ENCODE data around the gene FIGNL2.

FIGNL2 gene

GRCh38 chr12:51883998-51884675 is 35.6 kb upstream of the FIGNL2 start:
- TF ChIP-seq, protein P1, sequence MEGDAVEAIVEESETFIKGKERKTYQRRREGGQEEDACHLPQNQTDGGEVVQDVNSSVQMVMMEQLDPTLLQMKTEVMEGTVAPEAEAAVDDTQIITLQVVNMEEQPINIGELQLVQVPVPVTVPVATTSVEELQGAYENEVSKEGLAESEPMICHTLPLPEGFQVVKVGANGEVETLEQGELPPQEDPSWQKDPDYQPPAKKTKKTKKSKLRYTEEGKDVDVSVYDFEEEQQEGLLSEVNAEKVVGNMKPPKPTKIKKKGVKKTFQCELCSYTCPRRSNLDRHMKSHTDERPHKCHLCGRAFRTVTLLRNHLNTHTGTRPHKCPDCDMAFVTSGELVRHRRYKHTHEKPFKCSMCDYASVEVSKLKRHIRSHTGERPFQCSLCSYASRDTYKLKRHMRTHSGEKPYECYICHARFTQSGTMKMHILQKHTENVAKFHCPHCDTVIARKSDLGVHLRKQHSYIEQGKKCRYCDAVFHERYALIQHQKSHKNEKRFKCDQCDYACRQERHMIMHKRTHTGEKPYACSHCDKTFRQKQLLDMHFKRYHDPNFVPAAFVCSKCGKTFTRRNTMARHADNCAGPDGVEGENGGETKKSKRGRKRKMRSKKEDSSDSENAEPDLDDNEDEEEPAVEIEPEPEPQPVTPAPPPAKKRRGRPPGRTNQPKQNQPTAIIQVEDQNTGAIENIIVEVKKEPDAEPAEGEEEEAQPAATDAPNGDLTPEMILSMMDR (IDR thresholded peaks at IDR 0.05): no peak

GRCh38 chr12:51883295-51883694 is 34.8 kb upstream of the FIGNL2 start:
- TF ChIP-seq, protein P1 (IDR thresholded peaks at IDR 0.05): no peak

GRCh38 chr12:51879102-51879501 is 30.6 kb upstream of the FIGNL2 start:
- TF ChIP-seq, protein P1 (IDR thresholded peaks at IDR 0.05): no peak

- TF ChIP-seq, protein P1 (IDR thresholded peaks at IDR 0.05): no peak
Measured at GRCh38 chr12:51874486-51874885, 26.0 kb upstream of the FIGNL2 start.

DNA sequence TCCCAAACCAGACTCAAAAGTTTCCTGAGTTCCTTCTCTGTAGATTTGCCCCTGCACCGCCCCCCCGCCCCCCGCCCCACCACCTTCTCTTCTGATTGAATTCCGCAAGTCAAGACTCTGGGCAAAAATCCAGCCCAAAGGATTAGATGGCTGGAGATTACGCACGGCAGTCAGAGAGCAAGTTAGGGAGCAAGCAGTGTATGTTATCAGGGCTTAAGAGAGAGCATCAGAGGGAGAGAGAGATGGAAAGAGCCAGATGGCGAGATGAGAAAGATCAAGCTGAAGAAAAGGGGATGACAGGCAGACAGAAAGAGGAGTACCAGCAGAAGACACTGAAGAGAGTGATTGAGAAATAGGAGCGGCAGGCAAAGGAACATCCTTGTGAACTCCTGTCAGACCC is 25.5 kb upstream of the FIGNL2 start:
- TF ChIP-seq, protein P1 (IDR thresholded peaks at IDR 0.05): no peak

DNA sequence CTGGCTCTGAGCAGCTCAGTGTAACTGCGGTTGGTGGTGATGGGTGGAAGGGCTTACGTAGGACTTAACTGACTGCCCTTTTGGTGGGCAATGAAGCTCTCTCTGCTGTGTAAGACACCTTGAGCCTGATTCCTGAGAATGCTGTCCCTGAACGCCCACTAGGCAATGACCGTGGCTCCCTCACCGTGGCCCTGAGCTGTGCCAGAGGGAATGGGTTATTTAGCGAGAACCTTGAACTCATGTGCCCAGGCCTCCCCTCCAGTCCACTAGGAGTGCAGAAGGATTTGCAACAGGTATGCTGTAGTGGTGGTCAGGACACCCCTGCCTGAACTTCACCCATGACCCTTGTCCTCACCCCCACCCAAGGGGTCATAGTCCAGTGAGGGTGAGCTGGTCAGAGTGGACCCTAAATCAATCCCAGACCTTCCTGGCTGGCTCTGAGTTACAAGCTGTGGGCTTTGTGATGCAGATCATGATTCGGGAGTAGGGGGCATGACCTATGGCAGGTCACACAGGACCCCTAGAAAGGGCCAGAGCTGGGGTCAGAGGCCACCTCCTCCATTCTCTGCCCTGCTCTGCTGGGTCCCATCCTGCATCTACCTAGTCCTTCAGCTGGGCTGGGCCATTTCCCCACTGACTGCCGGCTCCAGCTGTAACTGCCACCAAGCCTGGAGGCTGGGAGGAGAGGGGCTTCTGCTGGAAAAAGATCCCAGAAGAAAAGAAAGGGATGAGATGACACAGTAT is 24.9 kb upstream of the FIGNL2 start:
- TF ChIP-seq, protein P1 (IDR thresholded peaks at IDR 0.05): no peak

GRCh38 chr12:51872689-51872981 is 24.1 kb upstream of the FIGNL2 start:
- TF ChIP-seq, protein P1 (IDR thresholded peaks at IDR 0.05): no peak
